IPS-15b (cell line): ENCODE measurements around the gene ELK1.
A peak's percentile ranks its signal among the peaks of the same experiment; 100 is the strongest.

Experiments used
- H3K27me3 ChIP-seq: one replicate; pipeline ENCODE4 v1.6.1; 2013; ENCODE audit warnings: low read length; ENCODE audit not compliant: control insufficient read depth, insufficient read depth
- H3K36me3 ChIP-seq: one replicate; pipeline ENCODE4 v1.6.1; 2013; ENCODE audit warnings: low read length; ENCODE audit not compliant: control insufficient read depth, insufficient read depth
- H3K4me1 ChIP-seq: one replicate; pipeline ENCODE4 v1.6.1; 2013; ENCODE audit warnings: mild to moderate bottlenecking, low read length; ENCODE audit not compliant: control insufficient read depth, insufficient read depth
- H3K4me3 ChIP-seq: one replicate; pipeline ENCODE4 v1.5.1; 2013; ENCODE audit warnings: low read depth, low read length
- H3K9ac ChIP-seq: one replicate; pipeline ENCODE4 v1.6.1; 2013; ENCODE audit warnings: low read depth, mild to moderate bottlenecking, low read length
- H3K9me3 ChIP-seq: one replicate; pipeline ENCODE4 v1.6.1; 2013; ENCODE audit warnings: mild to moderate bottlenecking, low read length; ENCODE audit not compliant: control insufficient read depth, insufficient read depth

The ELK1 gene

GRCh38 chrX:47620303-47620685 is 30.1 kb downstream of the ELK1 start:
- H3K9me3 ChIP-seq: peaks cover 2% of the 10 kb centered on the region
- H3K9ac ChIP-seq: no peak overlapping the region
- no peaks in the 10 kb centered on the region for H3K36me3 ChIP-seq
- H3K27me3 ChIP-seq: peaks cover 10% of the 10 kb centered on the region
- H3K4me3 ChIP-seq: peak overlapping the region; percentile 49
- H3K4me1 ChIP-seq: no peaks in the 10 kb centered on the region

GRCh38 chrX:47619486-47620302 is 30.7 kb downstream of the ELK1 start, which contains the start of gene SYN1:
Gene SYN1 (minus strand): TSS chrX:47619857. CDS start chrX:47619728, 129 bp downstream.
- peak within 1 kb of the TSS; percentile 49 for H3K4me3 ChIP-seq

GRCh38 chrX:47618923-47619485 is 31.4 kb downstream of the ELK1 start:
- H3K4me3 ChIP-seq: peak overlapping the region; percentile 46

More at GRCh38 chrX:47619486-47620302, 30.7 kb downstream of the ELK1 start, which contains the start of gene SYN1:
- Histone ChIP-seq H3K27me3 (peaks cover 10% of the 10 kb centered on the region), H3K36me3 (no peaks in the 10 kb centered on the region), H3K9ac (no peak within 1 kb of the TSS), H3K9me3 (peaks cover 2% of the 10 kb centered on the region), H3K4me1 (no peaks in the 10 kb centered on the region)

GRCh38 chrX:47614618-47615017 is 35.7 kb downstream of the ELK1 start:
- no peak overlapping the region for H3K9ac ChIP-seq
- no peak overlapping the region for H3K4me3 ChIP-seq
- peaks cover 2% of the 10 kb centered on the region for H3K9me3 ChIP-seq
- no peaks in the 10 kb centered on the region for H3K4me1 ChIP-seq
- H3K36me3 ChIP-seq: no peaks in the 10 kb centered on the region
- peaks cover 3% of the 10 kb centered on the region for H3K27me3 ChIP-seq

More at GRCh38 chrX:47618923-47619485, 31.4 kb downstream of the ELK1 start:
- Histone ChIP-seq H3K9me3 (peaks cover 2% of the 10 kb centered on the region), H3K36me3 (no peaks in the 10 kb centered on the region), H3K9ac (no peak overlapping the region), H3K27me3 (peaks cover 10% of the 10 kb centered on the region), H3K4me1 (no peaks in the 10 kb centered on the region)

- Histone ChIP-seq H3K27me3 (no peaks in the 10 kb centered on the region), H3K36me3 (no peaks in the 10 kb centered on the region), H3K9ac (no peak overlapping the region), H3K9me3 (no peaks in the 10 kb centered on the region), H3K4me1 (peaks cover 4% of the 10 kb centered on the region), H3K4me3 (no peak overlapping the region)
Observed at GRCh38 chrX:47613082-47613481, 37.3 kb downstream of the ELK1 start.

- Histone ChIP-seq H3K4me3 (no peak overlapping the region), H3K27me3 (no peaks in the 10 kb centered on the region)
Observed at GRCh38 chrX:47612418-47612817, 37.9 kb downstream of the ELK1 start.

GRCh38 chrX:47611926-47612325 is 38.4 kb downstream of the ELK1 start:
- Histone ChIP-seq H3K9me3 (no peaks in the 10 kb centered on the region), H3K9ac (no peak overlapping the region), H3K36me3 (no peaks in the 10 kb centered on the region), H3K4me3 (no peak overlapping the region), H3K27me3 (no peaks in the 10 kb centered on the region), H3K4me1 (peaks cover 4% of the 10 kb centered on the region)

More at GRCh38 chrX:47612418-47612817, 37.9 kb downstream of the ELK1 start:
- no peaks in the 10 kb centered on the region for H3K36me3 ChIP-seq
- no peak overlapping the region for H3K9ac ChIP-seq
- no peaks in the 10 kb centered on the region for H3K9me3 ChIP-seq
- H3K4me1 ChIP-seq: peaks cover 4% of the 10 kb centered on the region

- Histone ChIP-seq H3K9me3 (no peaks in the 10 kb centered on the region), H3K4me3 (no peak overlapping the region), H3K36me3 (no peaks in the 10 kb centered on the region), H3K27me3 (no peaks in the 10 kb centered on the region), H3K4me1 (peaks cover 4% of the 10 kb centered on the region), H3K9ac (no peak overlapping the region)
Observed at GRCh38 chrX:47611489-47611888, 38.9 kb downstream of the ELK1 start.

GRCh38 chrX:47610511-47610910 is 39.9 kb downstream of the ELK1 start:
- H3K4me3 ChIP-seq: no peak overlapping the region
- H3K9me3 ChIP-seq: no peaks in the 10 kb centered on the region
- H3K9ac ChIP-seq: no peak overlapping the region
- H3K36me3 ChIP-seq: no peaks in the 10 kb centered on the region
- H3K27me3 ChIP-seq: no peaks in the 10 kb centered on the region
- peaks cover 4% of the 10 kb centered on the region for H3K4me1 ChIP-seq

GRCh38 chrX:47608130-47608810 is 42.1 kb downstream of the ELK1 start:
- Histone ChIP-seq H3K4me3 (no peak overlapping the region), H3K4me1 (peaks cover 4% of the 10 kb centered on the region), H3K36me3 (no peaks in the 10 kb centered on the region), H3K27me3 (no peaks in the 10 kb centered on the region), H3K9ac (no peak overlapping the region), H3K9me3 (no peaks in the 10 kb centered on the region)

GRCh38 chrX:47607091-47607490 is 43.3 kb downstream of the ELK1 start:
- peaks cover 4% of the 10 kb centered on the region for H3K4me1 ChIP-seq
- H3K36me3 ChIP-seq: no peaks in the 10 kb centered on the region
- H3K27me3 ChIP-seq: no peaks in the 10 kb centered on the region
- no peak overlapping the region for H3K9ac ChIP-seq
- no peaks in the 10 kb centered on the region for H3K9me3 ChIP-seq
- H3K4me3 ChIP-seq: no peak overlapping the region
